ENCODE data around the gene LHFPL2.
"Not testable (repeated sequence)": the region's sequence is repeated elsewhere in the genome, so short reads cannot be mapped to it uniquely, and the experiment has no call there.

The LHFPL2 gene

GRCh38 chr5:78672154-78672553, 23.6 kb upstream of the LHFPL2 start:
- ChIA-PET CTCF (interaction anchor here (1.5 kb wide), 1 partner anchor 17 kb away, joined by 3 read pairs; no protein-coding TSS in a partner anchor), POLR2A (no interaction called here)
- TF ChIP-seq CTCF (IDR thresholded peaks at IDR 0.05; ENCODE audit: control extremely low read depth, extremely low read depth, low read depth, missing control alignments): no peak
- no peak for DNase-seq (ENCODE audit: extremely low spot score)

GRCh38 chr5:78671609-78672008, 23.0 kb upstream of the LHFPL2 start:
- ChIA-PET POLR2A (no interaction called here), CTCF (interaction anchor here (1.5 kb wide), 1 partner anchor 17 kb away, joined by 3 read pairs; no protein-coding TSS in a partner anchor)
- TF ChIP-seq CTCF (IDR thresholded peaks at IDR 0.05; ENCODE audit: control extremely low read depth, extremely low read depth, low read depth, missing control alignments): no peak
- DNase-seq (ENCODE audit: extremely low spot score): no peak

DNA sequence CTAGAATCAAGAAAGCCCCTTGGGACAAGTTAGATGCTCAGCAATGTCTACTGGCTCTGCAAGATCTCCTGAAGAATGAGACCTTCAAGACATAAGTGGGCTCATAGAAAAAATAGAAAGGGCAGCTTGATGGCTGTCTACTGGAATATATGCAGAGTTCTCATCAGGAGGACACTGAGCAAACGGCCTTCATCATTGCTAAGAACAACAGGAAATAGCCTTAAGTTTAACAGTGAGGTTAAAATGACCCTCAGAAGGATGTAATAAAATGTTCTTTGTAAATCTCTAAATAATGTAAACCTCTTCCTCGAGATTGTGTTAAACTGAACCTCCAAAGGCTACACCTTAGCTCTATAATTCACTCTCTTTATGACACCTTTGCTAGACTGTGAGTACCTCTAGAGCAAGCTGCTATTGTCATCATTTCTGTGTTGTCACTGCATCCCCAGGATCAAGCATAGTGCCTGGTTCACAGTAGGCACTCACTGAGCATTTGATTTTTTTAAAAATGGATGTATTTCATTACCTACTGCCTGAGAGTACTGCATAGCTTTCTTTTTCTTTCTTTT, 22.2 kb upstream of the LHFPL2 start:
- CTCF ChIA-PET: interaction anchor here (1.1 kb wide), 1 partner anchor 15 kb away, joined by 3 read pairs; no protein-coding TSS in a partner anchor

DNA sequence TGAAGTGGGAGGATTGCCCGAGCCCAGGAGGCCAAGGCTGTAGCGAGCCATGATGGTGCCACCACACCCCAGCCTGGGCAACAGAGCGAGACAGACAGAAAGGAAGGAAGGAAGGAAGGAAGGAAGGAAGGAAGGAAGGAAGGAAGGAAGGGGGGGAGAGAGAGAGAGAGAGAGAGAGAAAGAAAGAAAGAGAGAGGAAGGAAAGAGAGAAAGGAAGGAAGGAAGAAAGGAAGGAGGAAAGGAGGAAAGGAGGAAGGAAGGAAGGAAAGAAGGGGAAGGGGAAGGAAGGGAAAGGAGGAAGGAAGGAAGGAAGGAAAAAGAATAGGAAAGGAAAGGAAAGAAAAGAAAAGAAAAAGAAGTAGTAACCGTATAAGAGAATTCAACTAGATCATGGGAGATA, 20.8 kb upstream of the LHFPL2 start:
- DNase-seq (ENCODE audit: extremely low spot score): no peak
- ChIA-PET POLR2A (no interaction called here), CTCF (interaction anchor here (2.2 kb wide), 1 partner anchor 15 kb away, joined by 5 read pairs; no protein-coding TSS in a partner anchor)

More for the DNA sequence above, 22.2 kb upstream of the LHFPL2 start:
- POLR2A ChIA-PET: no interaction called here
- TF ChIP-seq CTCF (IDR thresholded peaks at IDR 0.05; ENCODE audit: control extremely low read depth, extremely low read depth, low read depth, missing control alignments): no peak
- no peak for DNase-seq (ENCODE audit: extremely low spot score)

DNA sequence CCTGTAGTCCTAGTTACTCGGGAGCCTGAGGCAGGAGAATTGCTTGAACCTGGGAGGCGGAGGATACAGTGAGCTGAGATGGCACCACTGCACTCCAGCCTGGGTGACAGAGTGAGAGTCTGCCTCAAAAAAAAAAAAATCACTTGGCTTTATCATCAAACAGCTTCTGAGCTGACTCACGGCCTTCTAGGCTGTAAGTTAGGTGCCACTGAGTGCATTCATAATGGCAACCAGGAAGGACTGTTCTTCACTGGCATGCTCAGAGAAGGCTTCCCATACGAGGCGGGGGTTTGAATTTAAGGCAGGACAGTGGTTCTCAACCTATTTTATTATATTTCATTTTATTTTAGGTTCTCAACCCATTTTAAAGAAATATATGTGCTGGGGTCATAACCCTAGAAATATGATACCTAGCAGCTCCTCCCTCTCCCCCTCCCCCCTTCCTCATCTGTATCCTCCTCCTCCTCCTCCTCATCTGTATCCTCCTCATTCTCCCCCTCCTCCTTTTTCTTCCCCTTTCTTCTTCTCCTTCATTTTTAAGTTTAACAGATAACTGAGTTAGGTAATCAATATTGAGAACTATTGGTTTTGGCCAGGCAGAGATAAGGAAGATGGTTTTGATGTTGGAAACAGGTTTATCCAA, 19.0 kb upstream of the LHFPL2 start:
- no peak for TF ChIP-seq CTCF (IDR thresholded peaks at IDR 0.05; ENCODE audit: control extremely low read depth, extremely low read depth, low read depth, missing control alignments)
- ChIA-PET POLR2A (no interaction called here), CTCF (interaction anchor here (1.1 to 2.2 kb wide), 4 partner anchors 9 to 38 kb away, joined by 3 to 5 read pairs (median 4); no protein-coding TSS in a partner anchor)
- no peak for DNase-seq (ENCODE audit: extremely low spot score)

More for the DNA sequence above, 20.8 kb upstream of the LHFPL2 start:
- no peak for TF ChIP-seq CTCF (IDR thresholded peaks at IDR 0.05; ENCODE audit: control extremely low read depth, extremely low read depth, low read depth, missing control alignments)

- DNase-seq (ENCODE audit: extremely low spot score): not testable (repeated sequence)
- POLR2A ChIA-PET: interaction anchor here (0.7 kb wide), 1 partner anchor 112 kb away, joined by 3 read pairs; no protein-coding TSS in a partner anchor
- CTCF ChIA-PET: interaction anchor here (1.2 to 1.8 kb wide), 2 partner anchors 8 to 94 kb away, joined by 4 read pairs; no protein-coding TSS in a partner anchor
Measured at GRCh38 chr5:78666975-78667374, 18.4 kb upstream of the LHFPL2 start.

GRCh38 chr5:78666041-78666444, 17.5 kb upstream of the LHFPL2 start:
- POLR2A ChIA-PET: interaction anchor here (0.7 kb wide), 1 partner anchor 111 kb away, joined by 3 read pairs; no protein-coding TSS in a partner anchor
- CTCF ChIA-PET: interaction anchor here (1.2 to 1.8 kb wide), 4 partner anchors 9 to 95 kb away, joined by 3 to 4 read pairs (median 4); no protein-coding TSS in a partner anchor
- TF ChIP-seq CTCF (IDR thresholded peaks at IDR 0.05; ENCODE audit: control extremely low read depth, extremely low read depth, low read depth, missing control alignments): no peak
- no peak for DNase-seq (ENCODE audit: extremely low spot score)
